SK-N-SH treated with all-trans-retinoic acid at 6 μM for 48 hours (cell line): ENCODE data around the gene ATF6.

Experiments used
- ATAC-seq: fragments of 200-7000 bp; cut with Tn5 transposase; 3 replicates; pipeline ENCODE4 v1.9.1; 2020; ENCODE audit warnings: mild to moderate bottlenecking, moderate library complexity
- ARNTL ChIP-seq: fragments of 450-650 bp; formaldehyde crosslinking; IDR thresholded peaks from 2 replicates; pipeline ENCODE4 v1.5.0; 2020; ENCODE audit warnings: low read depth, mild to moderate bottlenecking, moderate library complexity, borderline replicate concordance
- BACH2 ChIP-seq: fragments of 250-450 bp; sonication (Bioruptor Pico); IDR thresholded peaks from 2 replicates; pipeline ENCODE4 v1.9.0; 2021; ENCODE audit warnings: mild to moderate bottlenecking, borderline replicate concordance
- CREB5 ChIP-seq: fragments of 250-450 bp; sonication (Bioruptor Pico); IDR thresholded peaks from 2 replicates; pipeline ENCODE4 v1.5.1; 2020; ENCODE audit warnings: low read depth, mild to moderate bottlenecking, moderate library complexity
- CSDC2 ChIP-seq: fragments of 250-450 bp; sonication (Bioruptor Pico); IDR thresholded peaks from 2 replicates; pipeline ENCODE4 v1.5.0; 2020; ENCODE audit warnings: mild to moderate bottlenecking, moderate library complexity
- ESRRG ChIP-seq: fragments of 250-450 bp; sonication (Bioruptor Pico); IDR thresholded peaks from 2 replicates; pipeline ENCODE4 v1.6.1; 2021; ENCODE audit warnings: mild to moderate bottlenecking
- GLIS3 ChIP-seq: fragments of 250-450 bp; sonication (Bioruptor Pico); IDR thresholded peaks from 2 replicates; pipeline ENCODE4 v1.5.0; 2020; ENCODE audit warnings: mild to moderate bottlenecking, moderate library complexity
- ISL1 ChIP-seq: fragments of 250-450 bp; sonication (Bioruptor Pico); IDR thresholded peaks from 2 replicates; pipeline ENCODE4 v2.1.2; 2022; ENCODE audit warnings: mild to moderate bottlenecking, moderate library complexity
- OSR1 ChIP-seq: fragments of 250-450 bp; sonication (Bioruptor Pico); IDR thresholded peaks from 2 replicates; pipeline ENCODE4 v1.8.0; 2022; ENCODE audit warnings: moderate library complexity, mild to moderate bottlenecking, inconsistent platforms
- PPARA ChIP-seq: fragments of 250-450 bp; sonication (Bioruptor Pico); IDR thresholded peaks from 2 replicates; pipeline ENCODE4 v1.5.0; 2020; ENCODE audit warnings: mild to moderate bottlenecking, borderline replicate concordance
- RARB ChIP-seq: fragments of 250-450 bp; sonication (Bioruptor Pico); IDR thresholded peaks from 2 replicates; pipeline ENCODE4 v1.8.0; 2021; ENCODE audit warnings: mild to moderate bottlenecking, moderate library complexity
- SNAI2 ChIP-seq: fragments of 250-450 bp; sonication (Bioruptor Pico); IDR thresholded peaks from 2 replicates; pipeline ENCODE4 v1.5.0; 2020; ENCODE audit warnings: mild to moderate bottlenecking, moderate library complexity
- TOX ChIP-seq: fragments of 250-450 bp; sonication (Bioruptor Pico); IDR thresholded peaks from 2 replicates; pipeline ENCODE4 v1.8.0; 2021; ENCODE audit warnings: mild to moderate bottlenecking, moderate library complexity, borderline replicate concordance
- TSHZ2 ChIP-seq: fragments of 250-450 bp; sonication (Bioruptor Pico); IDR thresholded peaks from 2 replicates; pipeline ENCODE4 v1.5.0; 2020; ENCODE audit warnings: mild to moderate bottlenecking, moderate library complexity
- ZFP3 ChIP-seq: fragments of 250-450 bp; sonication (Bioruptor Pico); IDR thresholded peaks from 2 replicates; pipeline ENCODE4 v1.5.0; 2020; ENCODE audit warnings: mild to moderate bottlenecking, moderate library complexity
- ZFP30 ChIP-seq: fragments of 450-650 bp; formaldehyde crosslinking; IDR thresholded peaks from 2 replicates; pipeline ENCODE4 v1.5.0; 2022; ENCODE audit warnings: mild to moderate bottlenecking, moderate library complexity
- ZNF70 ChIP-seq: fragments of 450-650 bp; formaldehyde crosslinking; IDR thresholded peaks from 2 replicates; pipeline ENCODE4 v1.5.0; 2020; ENCODE audit warnings: mild to moderate bottlenecking, moderate library complexity
- ZNF8 ChIP-seq: fragments of 450-650 bp; formaldehyde crosslinking; IDR thresholded peaks from 2 replicates; pipeline ENCODE4 v1.5.0; 2020; ENCODE audit warnings: mild to moderate bottlenecking, moderate library complexity
- TF ChIP-seq, protein P1 (sequence below): fragments of 250-450 bp; sonication (Bioruptor Pico); IDR thresholded peaks from 2 replicates; pipeline ENCODE4 v1.8.0; 2021; ENCODE audit warnings: low read depth, mild to moderate bottlenecking, moderate library complexity, borderline replicate concordance
- TF ChIP-seq, protein P2 (sequence below): fragments of 250-450 bp; sonication (Bioruptor Pico); IDR thresholded peaks from 2 replicates; pipeline ENCODE4 v1.5.1; 2021; ENCODE audit warnings: mild to moderate bottlenecking, moderate library complexity
- TF ChIP-seq, protein P3 (sequence below): fragments of 250-450 bp; sonication (Bioruptor Pico); IDR thresholded peaks from 2 replicates; pipeline ENCODE4 v1.8.0; 2020; ENCODE audit warnings: mild to moderate bottlenecking, moderate library complexity, borderline replicate concordance

ATF6 gene

GRCh38 chr1:161973924-161974845, 208.1 kb downstream of the ATF6 start (continued):
- TF ChIP-seq, protein P1, sequence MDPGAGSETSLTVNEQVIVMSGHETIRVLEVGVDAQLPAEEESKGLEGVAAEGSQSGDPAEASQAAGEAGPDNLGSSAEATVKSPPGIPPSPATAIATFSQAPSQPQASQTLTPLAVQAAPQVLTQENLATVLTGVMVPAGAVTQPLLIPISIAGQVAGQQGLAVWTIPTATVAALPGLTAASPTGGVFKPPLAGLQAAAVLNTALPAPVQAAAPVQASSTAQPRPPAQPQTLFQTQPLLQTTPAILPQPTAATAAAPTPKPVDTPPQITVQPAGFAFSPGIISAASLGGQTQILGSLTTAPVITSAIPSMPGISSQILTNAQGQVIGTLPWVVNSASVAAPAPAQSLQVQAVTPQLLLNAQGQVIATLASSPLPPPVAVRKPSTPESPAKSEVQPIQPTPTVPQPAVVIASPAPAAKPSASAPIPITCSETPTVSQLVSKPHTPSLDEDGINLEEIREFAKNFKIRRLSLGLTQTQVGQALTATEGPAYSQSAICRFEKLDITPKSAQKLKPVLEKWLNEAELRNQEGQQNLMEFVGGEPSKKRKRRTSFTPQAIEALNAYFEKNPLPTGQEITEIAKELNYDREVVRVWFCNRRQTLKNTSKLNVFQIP (CRISPR knock-in tag) = no peak
- TF ChIP-seq PPARA (CRISPR knock-in tag) = no peak
- TF ChIP-seq, protein P2, sequence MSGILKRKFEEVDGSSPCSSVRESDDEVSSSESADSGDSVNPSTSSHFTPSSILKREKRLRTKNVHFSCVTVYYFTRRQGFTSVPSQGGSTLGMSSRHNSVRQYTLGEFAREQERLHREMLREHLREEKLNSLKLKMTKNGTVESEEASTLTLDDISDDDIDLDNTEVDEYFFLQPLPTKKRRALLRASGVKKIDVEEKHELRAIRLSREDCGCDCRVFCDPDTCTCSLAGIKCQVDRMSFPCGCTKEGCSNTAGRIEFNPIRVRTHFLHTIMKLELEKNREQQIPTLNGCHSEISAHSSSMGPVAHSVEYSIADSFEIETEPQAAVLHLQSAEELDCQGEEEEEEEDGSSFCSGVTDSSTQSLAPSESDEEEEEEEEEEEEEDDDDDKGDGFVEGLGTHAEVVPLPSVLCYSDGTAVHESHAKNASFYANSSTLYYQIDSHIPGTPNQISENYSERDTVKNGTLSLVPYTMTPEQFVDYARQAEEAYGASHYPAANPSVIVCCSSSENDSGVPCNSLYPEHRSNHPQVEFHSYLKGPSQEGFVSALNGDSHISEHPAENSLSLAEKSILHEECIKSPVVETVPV (CRISPR knock-in tag) = no peak

DNA sequence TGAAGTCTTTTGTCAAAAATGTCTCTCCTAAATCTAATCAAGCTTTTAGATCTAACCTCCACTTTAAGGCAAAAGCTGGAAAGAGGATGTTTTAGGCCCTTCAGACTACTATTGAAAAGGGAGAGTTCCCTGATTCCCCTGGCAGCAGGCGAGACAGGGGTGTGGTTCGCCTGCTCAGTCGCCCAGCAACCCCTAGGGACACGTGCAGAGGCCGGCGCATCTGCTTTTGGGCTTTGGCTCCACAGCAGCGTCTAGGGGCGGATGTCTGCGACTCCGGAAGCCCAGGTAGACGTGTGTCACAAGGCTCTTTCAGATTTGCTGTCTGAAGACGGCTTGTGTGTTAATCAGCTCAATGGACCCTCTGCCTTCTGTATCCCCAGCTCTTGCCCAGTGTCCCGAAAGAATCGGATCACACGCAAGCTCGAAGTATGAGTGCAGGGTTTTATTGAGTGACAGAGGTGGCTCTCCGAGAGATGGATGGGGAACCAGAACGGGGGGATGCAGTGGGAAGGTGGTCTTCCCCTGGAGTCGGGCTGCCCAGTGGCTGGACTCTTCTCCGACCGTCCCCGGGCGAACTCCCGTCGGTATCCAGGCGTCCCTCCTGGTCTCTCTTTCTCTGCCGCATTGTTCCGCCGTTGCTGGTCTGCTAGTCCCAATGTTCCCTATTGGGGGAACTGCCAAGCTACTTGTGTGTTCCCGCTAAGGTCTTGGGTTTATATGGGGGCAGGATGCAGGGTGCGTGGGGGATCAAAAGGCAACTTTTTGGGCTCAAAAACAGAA, 212.1 kb downstream of the ATF6 start:
- TF ChIP-seq SNAI2 (CRISPR knock-in tag) = no peak
- no peak for TF ChIP-seq RARB
- no peak for TF ChIP-seq CREB5
- no peak for TF ChIP-seq GLIS3
- TF ChIP-seq, protein P1 (CRISPR knock-in tag) = no peak
- no peak for TF ChIP-seq TOX (CRISPR knock-in tag)
- TF ChIP-seq TSHZ2 (CRISPR knock-in tag) = no peak
- TF ChIP-seq PPARA (CRISPR knock-in tag) = no peak
- no peak for TF ChIP-seq ZNF8 (CRISPR knock-in tag)
- no peak for TF ChIP-seq BACH2
- TF ChIP-seq ARNTL = no peak
- no peak for TF ChIP-seq CSDC2 (CRISPR knock-in tag)
- no peak for TF ChIP-seq OSR1
- TF ChIP-seq, protein P3, sequence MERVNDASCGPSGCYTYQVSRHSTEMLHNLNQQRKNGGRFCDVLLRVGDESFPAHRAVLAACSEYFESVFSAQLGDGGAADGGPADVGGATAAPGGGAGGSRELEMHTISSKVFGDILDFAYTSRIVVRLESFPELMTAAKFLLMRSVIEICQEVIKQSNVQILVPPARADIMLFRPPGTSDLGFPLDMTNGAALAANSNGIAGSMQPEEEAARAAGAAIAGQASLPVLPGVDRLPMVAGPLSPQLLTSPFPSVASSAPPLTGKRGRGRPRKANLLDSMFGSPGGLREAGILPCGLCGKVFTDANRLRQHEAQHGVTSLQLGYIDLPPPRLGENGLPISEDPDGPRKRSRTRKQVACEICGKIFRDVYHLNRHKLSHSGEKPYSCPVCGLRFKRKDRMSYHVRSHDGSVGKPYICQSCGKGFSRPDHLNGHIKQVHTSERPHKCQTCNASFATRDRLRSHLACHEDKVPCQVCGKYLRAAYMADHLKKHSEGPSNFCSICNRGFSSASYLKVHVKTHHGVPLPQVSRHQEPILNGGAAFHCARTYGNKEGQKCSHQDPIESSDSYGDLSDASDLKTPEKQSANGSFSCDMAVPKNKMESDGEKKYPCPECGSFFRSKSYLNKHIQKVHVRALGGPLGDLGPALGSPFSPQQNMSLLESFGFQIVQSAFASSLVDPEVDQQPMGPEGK = no peak
- TF ChIP-seq ESRRG (CRISPR knock-in tag) = no peak
- no peak for ATAC-seq

GRCh38 chr1:161981126-161981525, 215.0 kb downstream of the ATF6 start:
- ATAC-seq = no peak
- TF ChIP-seq ISL1 (no peak), ZFP3 (CRISPR knock-in tag) (no peak), CREB5 (no peak), SNAI2 (CRISPR knock-in tag) (no peak), ZFP30 (CRISPR knock-in tag) (no peak), ZNF70 (CRISPR knock-in tag) (no peak)
- TF ChIP-seq, protein P3 = no peak
